Mesenchymal stem cell (in vitro differentiated cells and primary cell): ENCODE measurements around the gene FGGY.

Source experiments
- DNase-seq: peaks from one replicate; pipeline ENCODE4 v3.0.0-alpha.2; 2013
- H2AFZ ChIP-seq: one replicate; pipeline ENCODE4 v1.6.1; 2013; ENCODE audit warnings: low read depth, mild to moderate bottlenecking, control low read depth, inconsistent platforms, low read length, moderate library complexity
- H2AK5ac ChIP-seq: 2 replicates; pipeline ENCODE4 v1.6.1; 2013; ENCODE audit warnings: low read length, moderate library complexity, mild to moderate bottlenecking, inconsistent platforms; ENCODE audit not compliant: severe bottlenecking
- H2BK120ac ChIP-seq: one replicate; pipeline ENCODE4 v1.6.1; 2013; ENCODE audit warnings: low read depth, mild to moderate bottlenecking, inconsistent platforms, low read length, moderate library complexity
- H2BK12ac ChIP-seq, 2 experiments: one replicate each; pipeline ENCODE4 v1.6.1; 2013; ENCODE audit warnings: inconsistent platforms in 2 of 2, low read length in 2 of 2, mild to moderate bottlenecking in 2 of 2, moderate library complexity in 2 of 2, control low read depth in 1 of 2
- H2BK15ac ChIP-seq: one replicate; pipeline ENCODE4 v1.6.1; 2013; ENCODE audit warnings: mild to moderate bottlenecking, low read depth, inconsistent platforms; ENCODE audit not compliant: poor library complexity, severe bottlenecking
- H2BK5ac ChIP-seq: 2 replicates; pipeline ENCODE4 v1.6.1; 2013; ENCODE audit warnings: low read depth, mild to moderate bottlenecking, low read length, control low read depth, inconsistent platforms; ENCODE audit not compliant: poor library complexity, severe bottlenecking
- H3K14ac ChIP-seq, 2 experiments: one replicate each; pipeline ENCODE4 v1.6.1; 2013; ENCODE audit warnings: inconsistent platforms in 2 of 2, low read length in 2 of 2, control low read depth in 1 of 2, mild to moderate bottlenecking in 1 of 2, moderate library complexity in 1 of 2
- H3K18ac ChIP-seq, 2 experiments: one replicate each; pipeline ENCODE4 v1.6.1; 2013; ENCODE audit warnings: inconsistent platforms in 2 of 2, low read length in 2 of 2, control low read depth in 1 of 2, low read depth in 1 of 2, mild to moderate bottlenecking in 1 of 2
- H3K23ac ChIP-seq, 2 experiments: one replicate each; pipeline ENCODE4 v1.6.1; 2013; ENCODE audit warnings: inconsistent platforms in 2 of 2, low read length in 2 of 2, mild to moderate bottlenecking in 2 of 2, moderate library complexity in 2 of 2, control low read depth in 1 of 2
- H3K27ac ChIP-seq: 2 replicates; pipeline ENCODE4 v1.5.1; 2013; ENCODE audit warnings: mild to moderate bottlenecking, moderate library complexity, low read length, control low read depth, inconsistent platforms; ENCODE audit not compliant: poor library complexity, severe bottlenecking
- H3K27me3 ChIP-seq, 2 experiments: 2 replicates each; pipeline versions ENCODE4 v1.6.1 to v1.7.0; 2013; ENCODE audit warnings: low read length in 2 of 2, mild to moderate bottlenecking in 2 of 2, moderate library complexity in 2 of 2, control low read depth in 1 of 2, inconsistent platforms in 1 of 2; ENCODE audit not compliant: control insufficient read depth in 1 of 2, insufficient read depth in 1 of 2
- H3K36me3 ChIP-seq, 2 experiments: 2 replicates each; pipeline versions ENCODE4 v1.6.1 to v1.7.0; 2013; ENCODE audit warnings: low read length in 2 of 2, control low read depth in 1 of 2, inconsistent platforms in 1 of 2, low read depth in 1 of 2, mild to moderate bottlenecking in 1 of 2; ENCODE audit not compliant: insufficient read depth in 2 of 2, control insufficient read depth in 1 of 2
- H3K4ac ChIP-seq, 2 experiments: one replicate each; pipeline ENCODE4 v1.6.1; 2013; ENCODE audit warnings: inconsistent platforms in 2 of 2, low read length in 2 of 2, mild to moderate bottlenecking in 2 of 2, moderate library complexity in 2 of 2, control low read depth in 1 of 2, low read depth in 1 of 2
- H3K4me1 ChIP-seq: 2 replicates; pipeline ENCODE4 v1.6.1; 2013; ENCODE audit warnings: low read depth, low read length, control low read depth; ENCODE audit not compliant: control insufficient read depth, insufficient read depth
- H3K4me2 ChIP-seq: 2 replicates; pipeline ENCODE4 v1.6.1; 2013; ENCODE audit warnings: low read length, mild to moderate bottlenecking, inconsistent platforms; ENCODE audit not compliant: poor library complexity, severe bottlenecking
- H3K4me3 ChIP-seq, 2 experiments: 2 replicates each; pipeline versions ENCODE4 v1.5.1 to v1.7.0; 2013; ENCODE audit warnings: low read length in 2 of 2, mild to moderate bottlenecking in 2 of 2, control low read depth in 1 of 2, low read depth in 1 of 2; ENCODE audit not compliant: insufficient read depth in 1 of 2
- H3K79me1 ChIP-seq: replicated peaks from 2 replicates; pipeline ENCODE4 v1.6.1; 2013; ENCODE audit warnings: mild to moderate bottlenecking, control low read depth, low read length, inconsistent platforms; ENCODE audit not compliant: poor library complexity, severe bottlenecking
- H3K9ac ChIP-seq: 2 replicates; pipeline ENCODE4 v1.7.0; 2013; ENCODE audit warnings: mild to moderate bottlenecking, low read length, moderate library complexity
- H3K9me3 ChIP-seq: 2 replicates; pipeline ENCODE4 v1.7.0; 2013; ENCODE audit warnings: mild to moderate bottlenecking, low read length; ENCODE audit not compliant: control insufficient read depth
- H4K8ac ChIP-seq: one replicate; pipeline ENCODE4 v1.6.1; 2013; ENCODE audit warnings: inconsistent platforms, mild to moderate bottlenecking, low read length, moderate library complexity
- H4K91ac ChIP-seq: one replicate; pipeline ENCODE4 v1.6.1; 2013; ENCODE audit warnings: mild to moderate bottlenecking, low read length, inconsistent platforms
- WGBS: methylation state at CpG from one replicate; pipeline ENCODE4 v1.1.7; 2013; ENCODE audit warnings: mixed read lengths; 5-methylcytosine and 5-hydroxymethylcytosine counted together

Gene FGGY

DNA sequence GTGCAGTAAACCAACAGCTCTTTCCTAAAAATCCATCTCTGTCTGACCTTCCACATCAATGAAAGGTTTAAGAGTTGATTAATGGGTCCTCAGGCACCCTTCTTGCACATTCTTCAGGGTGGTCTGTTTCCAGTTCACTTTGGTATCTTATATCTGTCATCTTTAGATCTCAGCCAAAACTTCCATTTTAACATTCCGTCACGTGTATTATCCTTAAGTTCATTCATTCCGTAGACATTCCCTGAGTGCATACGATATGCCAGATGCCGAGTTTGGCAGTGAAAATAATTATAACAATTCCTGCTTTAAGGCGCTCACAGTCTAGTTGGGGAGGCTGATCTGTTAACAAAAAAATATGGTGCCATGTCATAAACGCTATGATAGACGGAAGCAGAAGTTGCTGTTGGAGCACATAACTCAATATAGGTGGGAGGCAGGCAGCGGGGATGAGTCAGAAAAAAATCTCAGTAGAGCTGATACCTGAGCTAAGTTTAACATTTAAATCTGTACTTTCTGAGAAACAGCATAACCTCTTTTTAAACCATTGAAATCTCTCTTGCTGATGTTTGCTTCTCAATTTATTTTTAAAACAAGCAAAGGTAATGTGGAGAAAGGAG lies 458.3 kb downstream of the FGGY start:
- no peak overlapping the region for H2BK120ac ChIP-seq
- H3K14ac ChIP-seq, result no peak overlapping the region

DNA sequence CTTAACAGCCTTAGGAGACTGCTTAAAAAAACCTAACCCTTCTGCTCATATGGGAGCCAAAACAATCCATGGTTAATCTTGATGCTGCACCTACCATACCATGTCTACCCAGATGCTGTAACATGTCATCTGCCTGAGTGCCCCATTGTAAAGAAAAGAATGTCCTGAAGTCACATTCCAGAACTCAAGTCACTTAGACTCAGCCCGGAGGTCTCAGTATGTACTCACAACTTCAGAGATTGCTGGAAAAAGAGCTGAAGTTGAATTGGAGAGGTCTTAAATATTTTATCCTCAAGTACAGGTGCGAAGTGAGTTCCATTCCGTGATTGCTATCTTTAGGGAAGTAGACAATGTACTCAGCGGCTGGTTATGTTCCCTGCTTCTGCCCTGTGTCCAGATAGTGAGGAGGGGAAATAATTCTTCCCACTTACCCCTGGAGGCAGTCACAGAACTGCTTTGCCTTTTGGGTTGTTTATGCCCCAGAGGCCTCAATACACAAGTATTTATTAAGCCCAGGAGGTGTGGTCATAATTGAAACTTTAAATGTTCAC lies 460.4 kb downstream of the FGGY start:
- no peak overlapping the region for H3K23ac ChIP-seq
- H2BK15ac ChIP-seq, result no peak overlapping the region
- H3K4me1 ChIP-seq, result no peaks in the 10 kb centered on the region
- no peak overlapping the region for H2BK5ac ChIP-seq
- WGBS, result 85% methylated on average over 4 of the region's 4 CpGs
- H3K27ac ChIP-seq, result no peak overlapping the region
- no peaks in the 10 kb centered on the region for H3K27me3 ChIP-seq
- DNase-seq, result no peak
- no peaks in the 10 kb centered on the region for H3K79me1 ChIP-seq
- no peak overlapping the region for H3K4me2 ChIP-seq
- no peak overlapping the region for H3K4ac ChIP-seq
- no peak overlapping the region for H2BK12ac ChIP-seq
- H2AFZ ChIP-seq, result no peak overlapping the region
- H3K4me3 ChIP-seq, result no peak overlapping the region
- no peak overlapping the region for H3K18ac ChIP-seq
- no peaks in the 10 kb centered on the region for H3K9me3 ChIP-seq
- H2BK120ac ChIP-seq, result no peak overlapping the region
- no peak overlapping the region for H3K9ac ChIP-seq
- H3K14ac ChIP-seq, result no peak overlapping the region
- no peaks in the 10 kb centered on the region for H3K36me3 ChIP-seq
- no peak overlapping the region for H4K91ac ChIP-seq
- no peak overlapping the region for H2AK5ac ChIP-seq
- H4K8ac ChIP-seq, result no peak overlapping the region

More for the DNA sequence above, 458.3 kb downstream of the FGGY start:
- H3K9me3 ChIP-seq, result no peaks in the 10 kb centered on the region
- H3K4me1 ChIP-seq, result peaks cover 1% of the 10 kb centered on the region
- no peak overlapping the region for H2AFZ ChIP-seq
- no peak overlapping the region for H3K4ac ChIP-seq
- H3K27me3 ChIP-seq, result no peaks in the 10 kb centered on the region
- no peaks in the 10 kb centered on the region for H3K36me3 ChIP-seq
- H4K91ac ChIP-seq, result peak overlapping the region; percentile 9
- H2BK12ac ChIP-seq, result peak overlapping the region in 1 of 2 experiments; percentile 75
- no peak overlapping the region for H3K27ac ChIP-seq
- no peak overlapping the region for H3K9ac ChIP-seq
- H3K4me2 ChIP-seq, result no peak overlapping the region
- H2BK15ac ChIP-seq, result no peak overlapping the region
- H3K4me3 ChIP-seq, result no peak overlapping the region
- H4K8ac ChIP-seq, result no peak overlapping the region
- no peak overlapping the region for H2BK5ac ChIP-seq
- DNase-seq, result no peak
- H3K23ac ChIP-seq, result no peak overlapping the region
- no peaks in the 10 kb centered on the region for H3K79me1 ChIP-seq
- H2AK5ac ChIP-seq, result no peak overlapping the region
- peak overlapping the region; percentile 52 to 55 for H3K18ac ChIP-seq
- WGBS, result 96% methylated on average over 9 of the region's 9 CpGs

DNA sequence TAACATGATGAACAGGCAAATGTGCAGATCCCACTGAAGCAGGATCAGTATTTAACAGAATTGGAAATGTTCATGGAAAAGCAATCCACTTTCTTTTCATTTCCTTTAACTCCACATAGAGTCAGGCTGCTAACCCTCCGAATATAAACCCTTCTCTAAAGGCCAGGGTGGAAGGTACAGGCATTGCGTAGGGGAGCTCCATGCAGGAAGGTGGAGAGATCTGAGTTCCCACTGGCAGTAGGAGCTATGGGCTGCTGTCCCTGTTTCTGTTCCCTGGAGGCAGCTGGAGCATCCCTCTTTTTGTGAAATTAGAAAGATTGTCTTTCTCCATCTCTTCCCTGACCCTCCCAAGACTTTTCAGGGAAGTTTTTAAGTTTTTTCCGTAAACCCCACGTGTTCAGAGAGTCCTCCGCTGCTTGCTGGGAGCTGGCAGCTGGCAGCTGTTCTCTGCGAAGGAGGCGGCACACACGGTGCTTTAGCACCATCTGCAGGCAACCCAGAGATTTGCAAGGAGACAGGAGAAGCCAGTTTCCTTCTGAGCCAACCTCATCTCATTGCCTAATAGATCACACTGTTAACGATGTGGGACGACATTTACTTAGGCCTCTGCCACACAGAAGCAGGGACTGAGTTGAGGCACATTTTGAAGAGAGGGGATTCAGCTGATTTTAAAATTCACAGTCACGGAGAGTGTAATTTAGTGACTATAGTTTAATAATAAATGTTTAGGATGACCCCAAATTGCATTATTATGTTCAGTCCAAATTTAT lies 462.4 kb downstream of the FGGY start:
- no peak overlapping the region for H3K14ac ChIP-seq
- no peak overlapping the region for H2AFZ ChIP-seq
- 12% methylated on average over 10 of the region's 11 CpGs for WGBS

DNA sequence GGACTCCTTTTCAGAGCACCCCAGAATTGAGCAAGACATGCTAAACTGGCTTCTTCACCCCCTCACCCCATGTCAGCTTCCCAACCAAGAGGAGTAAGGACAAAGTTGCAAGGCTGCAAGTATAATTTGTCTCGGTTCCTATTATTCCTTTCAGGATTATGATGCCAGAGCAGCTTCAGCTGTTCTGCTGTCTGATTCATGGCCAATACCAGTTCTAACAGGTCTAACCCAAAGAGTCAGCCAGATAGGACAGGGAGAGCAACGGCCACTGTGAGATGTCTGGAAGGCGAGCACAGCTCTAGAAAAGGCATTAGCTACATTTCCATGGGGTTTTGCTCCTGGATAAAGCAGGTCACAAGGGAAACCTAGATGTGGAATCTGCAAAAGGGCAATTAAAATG lies 464.5 kb downstream of the FGGY start:
- Histone ChIP-seq H3K4me2 (no peak overlapping the region), H3K79me1 (no peaks in the 10 kb centered on the region), H3K4me3 (no peak overlapping the region), H2BK120ac (no peak overlapping the region), H2BK15ac (no peak overlapping the region), H4K8ac (peak overlapping the region; percentile 41), H3K36me3 (no peaks in the 10 kb centered on the region), H3K9me3 (no peaks in the 10 kb centered on the region), H2BK12ac (no peak overlapping the region), H3K27me3 (no peaks in the 10 kb centered on the region), H3K4me1 (no peaks in the 10 kb centered on the region), H3K27ac (no peak overlapping the region), H2AFZ (no peak overlapping the region), H3K14ac (no peak overlapping the region), H3K23ac (no peak overlapping the region), H2BK5ac (no peak overlapping the region), H3K18ac (no peak overlapping the region), H4K91ac (no peak overlapping the region), H2AK5ac (no peak overlapping the region), H3K4ac (peak overlapping the region in 1 of 2 experiments; percentile 71), H3K9ac (no peak overlapping the region)
- DNase-seq, result no peak
- 81% methylated on average over 3 of the region's 3 CpGs for WGBS

More for the DNA sequence above, 462.4 kb downstream of the FGGY start:
- no peaks in the 10 kb centered on the region for H3K4me1 ChIP-seq
- peak overlapping the region in 1 of 2 experiments; percentile 67 for H3K4ac ChIP-seq
- DNase-seq, result peak; percentile 84
- no peak overlapping the region for H2BK15ac ChIP-seq
- H3K27me3 ChIP-seq, result no peaks in the 10 kb centered on the region
- no peaks in the 10 kb centered on the region for H3K9me3 ChIP-seq
- H3K27ac ChIP-seq, result no peak overlapping the region
- H2AK5ac ChIP-seq, result no peak overlapping the region
- no peak overlapping the region for H2BK120ac ChIP-seq
- H3K9ac ChIP-seq, result peak overlapping the region; percentile 84
- peak overlapping the region; percentile 2 for H3K4me2 ChIP-seq
- peak overlapping the region in 1 of 2 experiments; percentile 99 for H2BK12ac ChIP-seq
- no peak overlapping the region for H3K4me3 ChIP-seq
- H3K79me1 ChIP-seq, result no peaks in the 10 kb centered on the region
- H3K36me3 ChIP-seq, result no peaks in the 10 kb centered on the region
- H2BK5ac ChIP-seq, result no peak overlapping the region
- H4K91ac ChIP-seq, result no peak overlapping the region
- H4K8ac ChIP-seq, result no peak overlapping the region
- H3K18ac ChIP-seq, result peak overlapping the region in 1 of 2 experiments; percentile 87
- no peak overlapping the region for H3K23ac ChIP-seq
